HG03139 (cell line): ENCODE measurements around the gene CLSTN2.

Source experiments
- ATAC-seq: cut with Tn5 transposase; IDR thresholded peaks from one replicate; pipeline ENCODE4 v1.9.1; 2021; ENCODE audit not compliant: unreplicated experiment

Gene CLSTN2

DNA sequence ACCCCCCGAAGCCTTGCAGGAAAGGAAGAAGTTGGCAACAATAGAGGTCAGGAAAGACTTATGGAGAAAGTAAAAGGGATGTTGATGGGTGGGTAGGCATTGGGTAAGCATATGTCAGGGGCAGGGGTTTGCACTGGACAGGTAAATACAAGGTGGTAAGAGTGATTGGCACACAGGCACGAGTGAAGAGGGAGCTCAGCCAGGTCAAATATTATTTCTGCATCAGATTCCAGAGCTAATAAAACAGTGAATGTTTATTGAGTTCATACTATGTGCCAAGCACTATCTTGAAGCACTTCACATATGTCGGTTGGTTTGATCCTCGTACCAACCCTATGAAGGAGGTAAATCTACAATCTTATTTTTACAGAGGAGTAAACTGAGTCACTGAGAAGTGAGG lies 6.6 kb downstream of the CLSTN2 start:
- no peak for ATAC-seq

DNA sequence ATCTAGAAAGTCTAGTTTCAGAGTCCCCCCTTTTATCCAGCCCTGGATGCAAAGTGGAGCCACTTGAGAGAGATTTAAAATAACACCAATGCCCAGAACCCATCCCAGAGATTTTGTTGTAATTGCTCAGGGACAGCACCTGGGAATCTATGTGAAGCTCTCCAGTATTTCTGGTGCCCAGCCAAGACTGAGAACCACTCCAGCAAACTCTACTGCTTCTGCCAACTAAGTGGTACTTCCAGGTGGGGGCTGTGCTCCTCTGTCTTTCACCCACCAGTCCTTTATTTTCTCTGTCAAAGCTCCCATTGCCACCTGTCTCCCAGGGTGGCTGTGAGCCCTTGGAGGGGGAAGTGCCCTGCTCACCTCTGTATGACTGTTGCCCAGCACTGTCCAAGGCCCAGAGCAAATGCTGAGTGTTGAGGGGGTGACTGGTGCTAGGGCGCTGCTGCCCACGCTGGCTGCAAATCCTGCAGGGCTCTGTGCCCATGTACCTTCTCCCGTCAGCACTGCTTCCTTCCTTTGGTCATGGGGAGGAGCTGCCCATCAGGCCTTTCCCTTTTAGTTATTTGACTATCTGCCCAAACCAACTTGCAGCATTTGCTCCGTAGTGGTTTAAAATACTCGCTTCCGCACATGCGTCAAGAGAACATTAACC lies 9.4 kb downstream of the CLSTN2 start:
- ATAC-seq = no peak

DNA sequence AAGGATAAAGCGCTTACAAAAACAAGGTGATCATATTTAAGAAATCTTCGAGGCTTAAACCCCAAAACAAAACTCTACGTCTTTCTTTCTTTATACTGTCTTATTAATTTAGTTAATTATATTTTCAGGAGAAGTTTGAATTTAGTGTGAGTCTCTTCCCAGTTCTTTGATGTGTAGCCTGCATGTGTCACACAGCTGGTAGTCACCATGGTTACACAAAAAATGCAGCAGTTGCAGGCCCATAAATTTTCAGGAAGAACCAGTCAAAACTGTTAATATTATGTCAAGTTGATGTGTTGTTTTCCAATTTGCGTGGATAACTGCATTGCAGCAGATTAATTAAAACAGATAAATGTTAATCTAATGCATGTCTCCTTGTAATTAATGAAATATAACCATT lies 10.4 kb downstream of the CLSTN2 start:
- no peak for ATAC-seq

DNA sequence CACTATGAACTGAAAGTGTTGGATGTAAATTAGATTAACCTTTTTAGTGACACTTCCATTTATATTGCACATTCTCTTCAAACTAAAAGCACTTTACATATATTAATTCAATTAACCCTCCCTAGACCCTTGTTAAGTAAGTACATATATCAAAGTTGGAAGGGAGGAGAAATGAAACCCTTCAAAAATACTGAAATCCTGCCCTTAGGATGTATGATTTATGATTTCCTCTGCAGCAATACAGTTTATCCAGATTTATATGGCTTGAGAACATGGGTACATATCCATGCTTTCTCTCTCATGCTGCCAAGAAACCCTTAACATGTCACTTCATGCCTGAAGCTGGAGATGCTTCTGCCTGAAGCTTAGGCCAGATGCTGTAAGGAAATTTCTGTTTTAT lies 11.0 kb downstream of the CLSTN2 start:
- no peak for ATAC-seq

DNA sequence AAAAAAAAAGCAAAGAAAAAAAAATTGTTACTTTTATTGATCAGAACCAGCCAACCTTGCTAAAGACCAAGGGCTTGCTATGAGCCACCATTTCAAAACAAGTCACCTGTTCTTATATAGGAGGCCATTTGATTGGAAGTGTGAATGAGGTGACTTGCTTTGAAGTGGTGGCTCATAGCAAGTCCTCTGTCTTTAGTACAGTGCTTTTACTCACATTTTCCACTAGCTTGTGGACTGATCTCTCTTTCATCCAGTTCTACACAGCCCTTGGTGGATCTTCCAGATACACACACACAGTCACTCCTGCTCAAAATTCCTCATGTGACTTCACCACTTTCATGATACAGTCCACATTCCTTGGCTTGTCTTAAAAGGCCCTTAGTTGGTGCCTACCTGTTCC lies 13.5 kb downstream of the CLSTN2 start:
- ATAC-seq = no peak

DNA sequence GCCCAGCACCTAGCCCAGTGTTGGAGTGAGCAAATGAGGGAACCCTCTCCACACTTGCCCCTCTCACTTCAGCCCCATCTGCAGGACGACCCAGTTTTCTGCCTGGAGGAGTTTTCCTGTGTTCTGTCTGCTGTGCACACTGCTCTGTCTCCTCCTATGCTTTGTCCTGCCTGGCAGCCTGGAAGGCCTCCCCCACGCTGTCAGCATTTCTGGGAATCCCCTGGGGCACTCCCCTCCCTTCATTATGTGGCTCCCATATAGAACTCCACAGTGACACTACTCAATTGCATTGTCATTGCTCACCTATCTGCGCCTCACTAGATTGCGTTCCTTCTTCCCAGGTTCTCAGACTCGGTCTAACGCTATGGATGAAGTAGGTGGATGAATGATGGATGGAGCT lies 13.9 kb downstream of the CLSTN2 start:
- ATAC-seq = no peak

DNA sequence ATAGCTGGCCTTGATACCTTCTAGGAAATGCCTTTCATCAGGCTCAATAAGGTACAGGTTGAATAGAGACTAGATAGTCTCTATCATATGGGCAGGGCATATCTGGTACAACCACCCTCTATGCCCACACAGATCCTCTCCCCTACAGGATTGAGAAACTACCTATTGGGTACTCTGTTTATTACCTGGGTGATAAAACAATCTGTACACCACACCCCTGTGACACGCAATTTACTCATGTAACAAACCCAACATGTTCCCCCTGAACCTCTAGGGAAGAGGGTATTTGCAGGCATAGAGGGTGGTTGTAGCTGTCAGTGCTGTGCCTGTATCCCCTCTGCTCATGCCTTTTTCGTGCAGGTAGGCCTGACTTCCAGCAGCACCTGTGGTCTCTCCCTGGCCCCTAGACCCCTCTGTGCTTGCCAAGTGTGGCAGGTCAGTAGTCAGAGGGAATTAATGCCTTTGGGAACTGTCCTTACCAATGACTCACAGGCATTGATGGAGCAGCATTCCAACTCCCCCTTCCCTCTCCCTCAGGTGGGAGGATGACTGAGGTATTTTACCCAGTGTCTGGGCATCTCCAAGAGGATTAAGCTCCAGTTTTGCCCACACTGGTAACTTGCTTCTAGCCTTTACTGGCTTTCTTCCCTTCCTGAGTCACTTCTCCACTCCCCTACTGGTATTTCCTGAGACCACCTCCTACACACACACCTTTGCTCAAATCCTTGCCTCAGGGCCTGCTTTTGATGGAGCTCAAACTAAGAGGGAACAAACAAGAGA lies 18.3 kb downstream of the CLSTN2 start:
- ATAC-seq = no peak

DNA sequence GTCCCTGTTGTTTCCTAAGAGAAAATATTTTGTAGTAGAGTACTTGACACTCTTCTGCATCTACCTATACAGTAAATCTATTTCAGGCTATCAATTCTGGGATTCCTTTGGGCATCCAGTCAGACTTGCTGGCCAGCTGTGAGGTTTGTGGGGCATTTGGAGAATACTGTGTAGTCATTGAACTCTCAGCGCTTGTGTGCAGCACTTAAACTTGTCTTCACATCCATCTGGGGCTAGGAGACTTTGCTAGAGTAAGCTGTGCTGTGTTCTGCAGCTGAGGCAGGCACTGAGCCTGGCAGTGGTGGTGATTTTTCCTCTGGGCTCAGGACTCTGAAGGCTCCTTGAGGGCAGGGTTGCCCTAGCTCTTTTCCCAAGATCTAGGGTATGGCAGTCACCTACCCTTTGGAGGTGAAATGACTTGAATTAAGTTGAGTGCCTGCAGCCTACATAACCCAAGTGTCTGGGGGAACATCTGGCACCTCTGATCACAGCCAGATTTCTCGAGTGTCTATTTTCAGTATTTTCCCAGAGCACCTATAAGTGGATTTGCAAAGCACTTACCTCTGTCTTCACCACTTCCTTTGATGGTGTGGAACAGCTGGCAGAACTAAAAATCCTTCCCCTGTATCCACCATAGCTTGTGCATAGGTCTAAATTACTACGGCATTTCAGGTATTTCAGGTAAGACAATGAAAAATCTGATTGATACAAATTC lies 19.3 kb downstream of the CLSTN2 start:
- no peak for ATAC-seq

DNA sequence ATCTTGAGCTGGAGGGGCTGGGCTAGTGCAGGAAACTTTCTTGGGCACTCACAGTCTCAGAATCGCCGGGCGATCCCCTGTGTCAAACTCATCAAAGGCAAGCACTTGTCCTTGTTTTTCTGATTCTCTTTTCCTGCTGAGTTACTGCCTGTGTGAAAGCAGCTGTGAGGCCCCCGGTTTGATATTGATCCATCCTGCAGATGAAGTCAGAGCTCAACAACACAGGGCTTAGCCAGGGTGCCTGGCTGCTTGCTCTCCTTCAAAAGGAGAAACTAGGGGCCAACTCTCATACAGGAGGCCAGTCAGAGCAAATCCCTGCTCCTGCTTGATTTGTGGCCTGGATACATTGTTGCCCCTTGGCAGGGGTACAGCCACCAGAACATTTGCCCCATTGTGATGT lies 22.9 kb downstream of the CLSTN2 start:
- ATAC-seq = no peak

DNA sequence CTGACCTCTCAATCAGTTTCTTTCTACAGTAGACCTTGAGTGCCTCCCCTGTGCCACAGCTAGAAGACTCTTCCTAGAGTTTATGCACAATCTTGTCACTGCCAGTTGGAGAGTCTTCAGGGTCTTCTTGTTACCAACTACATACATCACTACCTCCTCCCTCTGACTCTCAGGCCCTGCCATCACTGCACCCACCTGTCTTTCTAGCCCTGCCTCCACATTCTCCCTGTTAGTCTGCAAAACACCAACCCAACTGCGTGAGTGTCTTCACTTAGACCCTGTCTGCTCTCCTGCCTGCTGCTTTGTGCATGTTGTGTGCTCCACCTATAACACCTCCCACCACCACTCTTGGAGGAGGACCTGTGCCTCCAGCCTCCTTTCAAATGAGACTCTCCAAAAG lies 34.4 kb downstream of the CLSTN2 start:
- no peak for ATAC-seq

DNA sequence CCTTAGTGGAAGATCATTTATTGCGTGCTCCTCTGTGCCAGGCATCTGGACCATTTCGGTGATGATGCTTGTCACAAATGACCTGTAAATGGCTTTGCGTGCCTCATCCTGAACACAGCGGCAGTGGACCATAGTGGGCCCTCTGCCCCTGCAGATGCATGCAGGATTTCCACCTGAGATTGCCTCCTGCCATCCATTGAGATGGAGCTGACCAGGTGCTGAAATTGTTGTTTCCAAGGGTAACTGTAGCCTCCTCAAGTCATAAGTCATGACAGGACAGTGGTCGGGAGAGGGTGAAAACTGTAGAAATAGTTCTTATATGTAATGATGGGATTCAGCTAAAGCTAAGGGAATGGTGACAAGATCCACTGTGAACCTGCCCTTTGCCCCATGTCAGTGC lies 35.5 kb downstream of the CLSTN2 start:
- ATAC-seq = no peak

DNA sequence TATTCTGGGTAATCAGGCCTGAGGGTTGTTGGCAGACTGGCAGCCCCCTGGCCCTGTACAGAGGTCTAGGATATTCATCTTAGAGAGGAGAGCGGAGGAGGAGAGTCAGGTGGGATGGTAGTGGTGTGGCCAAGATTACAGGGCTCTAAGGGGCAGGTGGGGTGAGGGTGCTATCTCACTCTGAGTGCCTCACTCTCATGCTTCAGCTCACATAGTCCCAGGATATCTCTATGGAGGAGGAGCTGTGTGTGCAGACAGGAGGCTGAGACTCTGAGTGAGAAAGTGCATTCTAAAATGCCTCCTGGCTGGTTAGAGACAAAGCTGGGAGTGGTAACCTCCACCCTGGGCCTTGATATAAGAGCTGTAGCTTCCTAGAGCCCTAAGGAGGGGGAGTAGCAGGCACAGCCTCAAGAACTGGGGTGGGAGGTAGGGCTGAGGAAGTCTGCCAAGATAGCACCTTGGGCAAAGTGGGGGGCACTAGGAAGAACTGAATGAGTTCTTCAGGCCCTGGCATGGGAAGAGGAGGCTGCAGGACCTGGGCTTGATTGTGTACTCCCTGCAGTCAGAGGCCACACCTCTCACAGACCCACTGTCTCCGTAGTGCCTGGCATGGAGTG lies 39.9 kb downstream of the CLSTN2 start:
- no peak for ATAC-seq

DNA sequence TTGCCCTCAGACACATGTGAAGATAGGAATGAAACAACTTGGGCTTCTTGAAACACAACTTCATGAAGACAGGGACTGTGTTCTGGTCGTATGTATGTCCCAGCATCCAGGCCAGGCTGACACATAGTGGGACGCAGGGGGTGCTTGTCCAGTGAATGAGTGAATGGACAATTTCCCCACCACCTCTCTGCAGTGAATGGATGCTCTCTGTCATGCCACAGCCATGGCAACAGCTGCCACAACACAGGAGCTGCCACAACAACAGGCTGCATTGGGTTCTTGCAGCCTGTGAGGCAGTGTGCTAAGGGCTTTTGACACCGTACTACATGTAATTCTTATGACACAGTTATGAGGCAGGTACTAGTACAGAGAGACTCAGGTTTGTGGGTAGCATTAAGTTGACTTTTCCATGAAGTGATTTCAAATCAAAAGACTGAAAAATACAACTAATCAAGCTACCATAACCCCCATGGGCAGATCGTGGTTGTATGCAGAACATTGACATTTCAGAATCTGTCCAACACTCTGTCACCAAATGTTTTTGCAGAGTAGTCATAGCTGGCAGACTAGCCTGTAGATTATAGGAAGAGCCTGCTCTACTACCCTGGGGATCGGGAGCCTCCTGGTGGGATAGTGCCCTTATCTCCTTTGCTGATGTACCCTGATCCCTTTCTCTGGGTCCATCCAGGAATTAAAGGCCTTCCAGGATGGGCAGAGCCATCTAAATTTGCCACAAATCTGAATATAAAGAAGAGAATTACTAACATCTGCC lies 40.8 kb downstream of the CLSTN2 start:
- no peak for ATAC-seq

DNA sequence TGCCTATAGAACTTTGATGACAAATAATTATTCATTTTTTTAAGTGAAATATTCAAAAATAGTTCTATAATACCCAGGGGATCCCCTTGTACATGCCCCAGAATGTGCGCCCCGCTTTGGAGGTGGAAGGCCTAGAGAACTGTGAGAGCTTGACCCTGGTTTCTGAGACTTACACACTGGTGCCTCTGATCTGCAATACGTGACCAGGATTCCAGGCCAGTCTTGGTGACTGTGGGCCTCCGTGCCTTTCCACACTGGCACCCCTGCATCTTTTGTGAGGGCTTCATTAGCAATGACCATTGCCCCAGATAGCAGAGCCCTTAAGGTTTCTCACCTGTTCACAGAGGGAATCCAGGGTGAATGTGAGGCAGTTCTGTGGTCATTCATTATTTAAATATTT lies 44.0 kb downstream of the CLSTN2 start:
- no peak for ATAC-seq

DNA sequence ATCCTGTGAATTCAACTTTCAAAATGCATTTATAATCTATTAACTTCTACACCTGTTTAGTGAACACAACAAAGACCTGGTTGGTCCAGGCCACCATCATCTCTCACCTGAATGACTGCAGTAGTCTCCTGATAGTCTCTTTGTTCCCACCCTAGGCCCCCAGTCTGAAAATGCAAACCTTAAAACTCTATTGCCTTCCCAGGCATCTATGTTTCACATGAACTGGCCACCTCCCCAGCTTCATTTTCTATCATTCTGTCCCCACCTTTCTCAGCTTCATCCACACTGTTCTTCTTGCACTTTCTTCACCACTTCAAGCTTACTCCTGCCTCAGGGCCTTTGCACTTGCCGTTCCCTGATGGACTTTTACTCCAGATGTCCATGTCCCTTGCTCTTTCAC lies 45.0 kb downstream of the CLSTN2 start:
- ATAC-seq = no peak

DNA sequence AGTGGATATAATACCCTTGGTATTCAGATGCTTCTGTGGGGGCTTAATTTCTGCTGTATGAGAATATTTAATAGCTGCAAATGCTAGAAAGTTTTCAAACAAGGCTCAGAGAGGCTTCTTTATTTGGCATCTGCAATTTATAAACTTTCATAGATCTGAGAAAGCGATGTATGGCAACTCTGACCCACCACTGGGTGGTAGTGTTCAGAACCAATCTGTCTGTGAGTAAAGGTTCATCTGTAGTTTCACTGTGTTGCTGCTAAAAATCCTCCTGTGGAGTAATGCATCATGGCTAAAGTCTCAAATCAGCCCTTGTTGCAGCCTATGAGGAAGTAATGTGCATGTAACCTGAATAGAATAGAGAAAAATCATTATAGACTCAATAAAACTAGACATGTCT lies 47.4 kb downstream of the CLSTN2 start:
- ATAC-seq = no peak

DNA sequence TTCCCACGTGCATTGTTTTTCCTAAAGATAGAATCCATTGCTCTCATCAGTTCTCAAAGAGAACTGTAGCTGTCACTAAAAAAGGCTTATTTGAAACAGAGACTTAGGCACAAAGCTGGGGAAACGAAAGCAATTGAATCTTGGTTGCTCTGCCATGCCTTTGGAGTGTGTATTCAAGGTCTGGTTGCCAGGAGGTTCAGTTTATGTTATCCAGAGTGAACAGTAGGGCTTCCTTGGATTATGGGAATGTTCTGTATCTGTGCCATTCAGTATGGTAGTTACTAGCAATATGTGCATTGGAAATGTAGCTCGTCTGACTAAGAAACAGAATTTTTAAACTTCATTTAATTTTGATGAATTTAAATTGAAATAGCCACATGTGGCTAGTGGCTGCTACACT lies 50.6 kb downstream of the CLSTN2 start:
- ATAC-seq = no peak

DNA sequence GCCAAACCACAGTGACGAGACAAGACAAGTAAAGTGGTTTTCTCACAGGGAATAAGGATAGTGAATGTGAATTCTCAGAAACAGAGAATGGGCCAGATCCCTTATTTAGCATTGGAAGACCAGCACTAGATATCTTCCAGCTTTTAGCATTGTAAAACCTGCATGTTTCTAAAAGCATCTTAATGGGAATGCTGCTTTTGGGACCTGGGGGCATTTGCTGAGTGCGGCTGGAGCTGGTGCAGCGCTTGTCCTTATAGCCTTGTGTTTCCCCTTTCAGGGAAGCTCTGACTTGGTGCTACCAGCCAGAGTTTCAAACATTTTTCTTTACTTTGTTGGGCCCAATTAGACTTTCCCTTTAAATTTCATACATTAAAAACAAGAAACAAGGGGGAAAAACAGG lies 52.9 kb downstream of the CLSTN2 start:
- ATAC-seq = no peak

DNA sequence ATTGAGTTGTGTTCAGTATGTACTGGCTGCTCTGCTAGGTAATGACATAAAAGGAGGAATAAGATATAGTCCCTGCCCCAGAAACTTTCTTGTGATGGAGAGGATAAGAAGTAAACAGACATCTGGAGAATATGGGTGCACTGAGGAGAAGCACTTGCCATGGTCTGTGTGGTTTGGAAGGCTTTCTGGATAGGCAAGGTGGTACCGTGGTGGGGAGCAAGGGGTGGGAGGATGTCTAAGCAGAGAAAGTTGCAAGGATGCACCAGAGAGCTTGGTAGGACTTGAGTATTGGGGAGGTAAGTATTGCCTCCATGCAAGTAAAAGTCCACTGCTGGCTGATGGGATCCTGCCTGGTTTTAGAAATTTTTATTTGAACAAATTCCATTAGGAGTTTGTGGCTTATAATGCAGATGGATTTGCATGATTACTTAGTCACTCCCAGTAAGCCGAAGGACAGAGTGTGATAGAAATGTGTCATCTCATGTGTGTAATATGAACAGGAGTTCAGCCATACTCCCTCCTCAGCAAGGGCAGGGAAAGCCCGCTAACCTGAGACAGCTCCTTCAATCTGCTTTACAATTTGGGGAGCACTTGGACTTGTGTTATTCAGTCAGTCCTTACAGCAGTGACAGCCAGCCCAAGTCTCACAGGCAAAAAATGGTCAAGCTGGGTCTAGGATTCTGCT lies 53.6 kb downstream of the CLSTN2 start:
- no peak for ATAC-seq

DNA sequence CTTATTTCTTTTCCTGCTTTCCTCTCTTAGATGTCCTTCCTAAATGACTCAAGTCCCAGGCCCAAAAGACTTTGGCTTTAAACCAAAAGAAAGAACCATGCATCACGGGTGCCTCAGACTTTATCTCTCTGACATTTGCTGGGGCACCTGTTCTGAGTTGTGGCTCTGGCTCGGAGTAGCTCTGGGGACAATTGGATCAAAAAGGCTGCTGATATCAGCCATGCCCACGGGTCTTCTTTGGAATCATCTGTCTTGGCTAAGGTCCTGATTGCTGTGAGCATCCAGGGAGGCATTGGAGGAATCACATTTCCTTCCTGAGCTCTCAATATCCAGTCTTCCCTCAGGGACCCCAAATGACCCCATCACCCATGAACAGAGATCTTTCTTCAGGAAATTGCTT lies 59.9 kb downstream of the CLSTN2 start:
- ATAC-seq = no peak
